GM21515 (cell line): ENCODE data around the gene AKTIP.
"Not testable (repeated sequence)": the region's sequence is repeated elsewhere in the genome, so short reads cannot be mapped to it uniquely, and the experiment has no call there.

Source experiments
- ATAC-seq: cut with Tn5 transposase; IDR thresholded peaks from one replicate; pipeline ENCODE4 v1.9.1; 2021; ENCODE audit not compliant: unreplicated experiment

Gene AKTIP

GRCh38 chr16:53502331-53503269, at the start of gene AKTIP:
TSS of gene AKTIP (minus strand) at chr16:53503209. CDS start at chr16:53500259, 2,950 bp downstream.
- ATAC-seq, result peak; percentile 24

- ATAC-seq, result peak; percentile 70
These were observed 47.1 kb upstream of the AKTIP start for GRCh38 chr16:53549970-53550690.

GRCh38 chr16:53546988-53547391, 44.0 kb upstream of the AKTIP start:
- ATAC-seq, result no peak

DNA sequence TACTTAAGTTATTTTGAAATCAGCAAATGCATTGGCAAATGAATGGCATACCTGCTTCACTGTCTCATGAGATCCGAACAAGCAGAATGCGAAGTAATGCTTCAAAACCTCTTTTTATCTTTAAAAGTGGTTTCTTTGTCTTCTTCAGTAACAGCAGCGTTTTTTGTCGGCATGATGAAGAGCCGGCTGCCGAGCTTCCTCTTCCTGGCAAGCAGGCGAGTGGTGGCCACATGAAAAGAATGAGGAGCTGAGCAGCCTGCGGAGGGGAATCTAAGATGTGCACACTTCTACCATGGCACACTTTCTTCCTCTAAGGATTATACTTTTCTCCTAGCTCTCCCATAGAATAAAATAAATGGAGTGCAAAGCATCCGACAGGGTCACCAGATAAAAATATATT, 42.4 kb upstream of the AKTIP start:
- no peak for ATAC-seq

- no peak for ATAC-seq
These were observed 39.3 kb upstream of the AKTIP start for GRCh38 chr16:53542283-53542682.

DNA sequence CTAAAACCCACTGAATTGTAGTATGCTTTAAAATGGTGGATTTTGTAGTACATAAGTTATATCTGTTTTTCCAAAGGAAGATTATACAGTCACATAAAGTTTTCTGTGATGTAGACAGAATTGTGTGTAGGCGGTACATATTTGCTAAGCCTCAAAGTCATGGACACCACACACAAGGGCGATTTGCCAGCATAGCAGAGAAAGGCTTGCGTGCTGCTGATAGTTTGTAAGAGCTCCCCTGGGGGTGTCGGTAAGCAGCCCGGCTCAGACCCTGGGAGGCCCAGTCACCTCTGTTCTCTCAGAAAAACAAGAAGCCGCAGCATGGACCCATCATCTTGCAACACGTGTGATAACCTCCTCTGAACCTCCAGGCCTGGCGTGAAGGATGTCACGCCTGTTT, 38.3 kb upstream of the AKTIP start:
- no peak for ATAC-seq

DNA sequence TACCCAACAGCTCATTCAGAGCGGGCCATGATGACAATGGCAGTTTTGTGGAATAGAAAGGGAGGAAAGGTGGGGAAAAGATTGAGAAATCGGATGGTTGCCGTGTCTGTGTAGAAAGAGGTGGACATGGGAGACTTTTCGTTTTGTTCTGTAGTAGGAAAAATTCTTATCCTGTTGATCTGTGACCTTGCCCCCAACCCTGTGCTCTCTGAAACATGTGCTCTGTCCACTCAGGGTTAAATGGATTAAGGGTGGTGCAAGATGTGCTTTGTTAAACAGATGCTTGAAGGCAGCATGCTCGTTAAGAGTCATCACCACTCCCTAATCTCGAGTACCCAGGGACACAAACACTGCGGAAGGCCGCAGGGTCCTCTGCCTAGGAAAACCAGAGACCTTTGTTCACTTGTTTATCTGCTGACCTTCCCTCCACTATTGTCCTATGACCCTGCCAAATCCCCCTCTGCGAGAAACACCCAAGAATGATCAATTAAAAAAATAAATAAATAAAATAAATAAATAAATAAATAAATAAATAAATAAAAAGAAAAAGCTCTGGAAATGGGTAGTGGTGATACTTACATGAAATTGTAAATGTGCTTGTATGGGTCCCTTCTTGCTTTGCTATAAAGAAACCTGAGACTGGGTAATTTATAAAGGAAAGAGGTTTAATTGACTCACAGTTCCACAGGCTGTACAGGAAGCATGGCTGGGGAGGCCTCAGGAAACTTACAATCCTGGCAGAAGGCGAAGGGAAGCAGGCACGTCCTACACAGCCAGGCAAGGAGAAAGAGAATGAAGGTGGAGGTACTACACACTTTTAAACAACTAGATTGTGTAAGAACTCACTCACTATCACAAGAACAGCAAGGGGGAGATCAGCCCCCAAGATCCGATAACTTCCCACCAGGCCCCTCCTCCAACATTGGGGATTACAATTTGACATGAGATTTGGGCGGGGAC, 37.0 kb upstream of the AKTIP start:
- ATAC-seq, result not testable (repeated sequence)

DNA sequence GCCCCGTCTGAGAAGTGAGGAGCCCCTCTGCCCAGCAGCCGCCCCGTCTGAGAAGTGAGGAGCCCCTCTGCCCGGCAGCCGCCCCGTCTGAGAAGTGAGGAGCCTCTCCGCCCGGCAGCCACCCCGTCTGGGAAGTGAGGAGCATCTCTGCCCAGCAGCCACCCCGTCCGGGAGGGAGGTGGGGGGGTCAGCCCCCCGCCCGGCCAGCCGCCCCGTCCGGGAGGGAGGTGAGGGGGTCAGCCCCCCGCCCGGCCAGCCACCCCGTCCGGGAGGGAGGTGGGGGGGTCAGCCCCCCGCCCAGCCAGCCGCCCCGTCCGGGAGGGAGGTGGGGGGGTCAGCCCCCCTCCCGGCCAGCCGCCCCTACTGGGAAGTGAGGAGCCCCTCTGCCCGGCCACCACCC, 36.3 kb upstream of the AKTIP start:
- ATAC-seq, result not testable (repeated sequence)

GRCh38 chr16:53537626-53538025, 34.6 kb upstream of the AKTIP start:
- ATAC-seq, result no peak

DNA sequence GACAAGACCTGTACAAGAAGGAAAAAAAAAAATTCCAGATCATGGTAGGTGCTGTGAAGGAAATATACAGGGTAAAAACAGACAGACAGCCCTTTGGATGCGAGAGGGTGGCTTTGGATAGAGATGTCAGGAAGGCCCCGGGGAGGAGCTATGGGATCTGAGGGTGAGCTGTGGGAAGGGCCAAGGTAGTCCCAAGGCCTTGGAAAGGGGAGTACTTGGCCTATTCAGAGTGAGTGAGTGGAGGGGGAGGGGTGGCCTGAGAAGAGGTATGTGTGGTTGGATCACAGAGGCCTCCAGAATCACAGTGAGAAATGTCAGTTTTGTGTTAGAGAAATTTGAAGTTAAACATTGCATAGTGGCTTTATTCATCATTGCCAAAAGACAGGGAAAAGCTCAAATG, 31.2 kb upstream of the AKTIP start:
- no peak for ATAC-seq

DNA sequence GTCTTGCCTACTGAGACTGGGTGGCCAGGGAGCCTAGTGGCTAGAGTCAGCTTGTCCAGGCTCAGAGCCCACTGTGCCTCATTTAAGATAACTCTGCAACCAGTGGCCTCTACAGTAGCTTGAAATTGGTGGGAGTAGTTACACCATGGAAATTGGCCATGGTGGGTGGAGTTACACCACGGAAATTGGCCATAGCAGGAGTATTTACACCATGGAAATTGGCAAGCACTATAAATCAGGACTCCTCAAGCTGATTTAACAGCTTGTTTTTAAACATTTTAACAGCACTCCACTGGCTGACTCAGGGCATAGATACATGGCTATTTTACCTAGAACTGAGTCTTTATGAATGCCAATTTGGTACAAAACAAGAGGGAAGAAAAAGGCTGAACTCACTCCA, 27.7 kb upstream of the AKTIP start:
- ATAC-seq, result no peak

GRCh38 chr16:53530046-53530445, 27.0 kb upstream of the AKTIP start:
- ATAC-seq, result no peak

DNA sequence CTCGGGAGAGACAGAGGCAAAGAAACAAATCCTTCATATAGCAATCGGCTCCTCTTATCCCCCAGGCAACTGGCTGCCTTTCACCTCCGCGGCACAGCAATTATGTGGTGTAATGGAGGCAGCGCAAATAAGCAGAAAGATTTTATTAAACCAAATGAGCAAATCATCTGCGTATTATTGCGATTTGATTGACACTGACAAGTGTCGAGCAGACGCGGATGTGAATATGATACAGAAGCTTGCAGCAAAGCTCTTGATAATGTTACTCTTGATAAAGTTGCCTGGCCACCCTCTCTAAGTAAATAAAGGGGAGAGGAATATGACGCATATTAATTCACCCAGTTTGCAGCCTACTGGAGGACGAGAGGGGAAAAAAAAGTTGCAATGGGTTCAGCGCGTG, 26.5 kb upstream of the AKTIP start:
- no peak for ATAC-seq

GRCh38 chr16:53528797-53529196, 25.8 kb upstream of the AKTIP start:
- ATAC-seq, result no peak

GRCh38 chr16:53523971-53524548, 21.1 kb upstream of the AKTIP start:
- no peak for ATAC-seq

DNA sequence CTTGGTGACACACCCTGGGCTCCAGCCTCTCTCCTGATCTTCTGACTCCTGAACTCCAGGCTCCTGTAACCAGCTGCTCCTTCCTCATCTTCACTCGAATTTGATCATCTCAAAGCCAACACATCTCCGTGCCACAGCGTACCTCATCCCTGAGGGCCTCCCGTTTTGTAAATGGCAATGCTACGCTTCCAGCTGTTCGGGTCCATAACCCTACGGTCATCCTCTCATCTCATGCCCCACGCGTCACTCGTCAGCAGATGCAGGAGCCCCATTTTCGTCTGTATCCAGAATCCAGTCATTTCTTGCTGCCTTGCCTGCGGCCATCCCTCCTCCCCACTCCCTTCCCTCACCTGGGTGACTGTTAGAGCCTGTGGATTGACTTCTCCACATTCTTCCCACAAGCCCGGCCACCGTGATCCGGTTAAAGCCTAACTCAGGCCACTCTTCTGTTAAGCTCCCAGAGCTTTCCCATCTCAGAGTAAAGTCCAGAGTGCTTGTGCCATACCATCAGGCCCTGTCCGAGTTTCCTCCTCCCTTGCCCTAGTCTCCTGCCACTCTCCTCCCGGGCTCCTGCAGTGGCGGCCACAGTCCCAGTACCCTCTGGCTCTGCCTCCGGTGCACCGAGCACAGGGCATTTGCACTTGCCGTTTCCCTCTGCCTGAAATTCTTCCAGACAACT, 20.3 kb upstream of the AKTIP start:
- no peak for ATAC-seq

- ATAC-seq, result no peak
These were observed 16.5 kb upstream of the AKTIP start for GRCh38 chr16:53519417-53520091.

DNA sequence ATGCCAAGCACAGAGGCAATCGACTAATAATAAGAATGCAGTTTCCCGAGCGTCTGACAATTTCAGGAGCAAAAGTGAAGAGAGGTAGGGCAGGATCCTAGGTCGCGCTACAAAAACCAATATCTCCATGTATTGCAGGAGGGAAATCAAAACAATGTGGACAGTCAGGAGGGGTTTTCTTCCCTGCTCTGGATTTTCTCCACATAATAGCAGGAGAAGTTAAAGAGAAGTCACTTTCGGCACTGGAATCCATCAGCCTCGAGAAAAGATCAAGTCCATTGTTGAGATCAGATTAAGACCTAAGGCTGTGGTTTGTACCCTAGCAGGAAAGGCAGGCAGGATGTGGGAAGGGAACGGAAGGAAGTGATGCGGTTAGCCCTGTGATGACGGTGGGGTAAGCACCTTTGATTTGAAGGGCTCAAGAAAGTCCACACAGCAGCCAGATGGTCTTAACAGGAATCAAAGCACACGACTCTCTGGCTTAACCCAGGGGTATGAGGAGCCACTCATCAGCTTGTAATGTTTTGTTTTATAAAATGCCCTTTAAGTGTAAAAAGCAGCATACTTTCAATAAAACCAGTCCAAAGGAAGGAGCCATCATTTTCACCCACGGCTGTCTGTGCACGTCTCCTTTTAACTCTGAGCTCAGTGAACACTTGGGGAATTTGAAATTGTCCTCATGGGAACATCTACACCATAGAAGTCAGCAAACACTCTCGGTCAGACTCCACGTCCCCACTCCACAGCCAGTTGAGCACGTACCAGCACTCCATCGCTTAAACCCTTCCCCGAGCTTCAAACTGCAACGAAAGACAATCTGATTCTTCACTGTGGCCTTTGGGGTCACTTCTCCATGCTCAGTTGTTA, 15.8 kb upstream of the AKTIP start:
- ATAC-seq, result peak; percentile 95

DNA sequence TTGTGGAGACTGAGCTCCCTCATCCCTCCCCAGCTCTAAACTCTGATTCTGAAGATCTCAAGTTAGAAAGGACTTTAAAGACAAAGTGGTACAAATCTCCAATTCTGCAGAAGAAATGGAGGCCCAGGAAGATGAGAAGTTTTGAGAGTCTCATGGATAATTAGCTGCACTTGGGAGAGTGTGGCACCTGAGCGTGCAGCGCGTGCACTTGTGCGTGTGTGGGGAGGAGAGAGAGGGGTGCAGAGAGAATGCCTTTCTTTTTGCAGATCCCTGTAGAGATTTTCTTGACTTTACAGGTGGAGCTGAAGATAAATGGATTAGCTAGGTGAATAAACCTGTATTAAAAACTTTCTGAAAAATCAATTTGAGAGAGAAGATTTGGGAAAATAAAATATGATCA, 14.8 kb upstream of the AKTIP start:
- no peak for ATAC-seq
